B cell (primary cell): ENCODE data around the gene ANKRD10. TPM values are rescaled to one million over a fixed set of nuclear protein-coding genes. Genes with fewer than 3 reads are reported as not detected.

Experiments
- ATAC-seq: fragments of 200-7000 bp; cut with Tn5 transposase; one replicate; pipeline ENCODE4 v1.10.0; 2021; ENCODE audit warnings: low read depth, mild to moderate bottlenecking, moderate number of reproducible peaks, moderate library complexity
- CTCF ChIA-PET: fragments of 350-600 bp; sonication (Branson Sonifier 250); formaldehyde crosslinking; loops from one replicate; lab custom pipeline; 2021; ENCODE audit warnings: antibody characterized with exemption, inconsistent platforms; lab: Charles Lee
- POLR2A ChIA-PET: fragments of 350-600 bp; sonication (Branson Sonifier 250); formaldehyde crosslinking; loops from one replicate; lab custom pipeline; 2021; ENCODE audit warnings: antibody characterized with exemption; lab: Charles Lee
- DNase-seq: peaks from one replicate; pipeline ENCODE4 v3.0.0; 2013
- H2AFZ ChIP-seq: 2 replicates; pipeline ENCODE4 v1.6.1; 2012; ENCODE audit warnings: mild to moderate bottlenecking, low read depth, low read length; ENCODE audit not compliant: insufficient read depth, poor library complexity, severe bottlenecking
- H3K27ac ChIP-seq, 2 donors: 1 replicate in 1 of 2; 2 replicates in 1 of 2; pipeline ENCODE4 v1.5.1; 2012 to 2013; ENCODE audit warnings: low read length in 2 of 2, mild to moderate bottlenecking in 2 of 2, moderate library complexity in 1 of 2
- H3K27me3 ChIP-seq, 4 experiments: fragments of 200-600 bp in 1 of 4; sonication (generic) in 1 of 4; replicated peaks in 1 of 4; 1 replicate in 2 of 4; 2 replicates in 2 of 4; pipeline versions ENCODE4 v1.6.1 to v1.7.0; 2013 to 2016; ENCODE audit warnings: low read length in 3 of 4, mild to moderate bottlenecking in 2 of 4, mixed read lengths in 1 of 4, moderate library complexity in 1 of 4; ENCODE audit not compliant: insufficient read depth in 4 of 4, control insufficient read depth in 3 of 4; ENCODE audit errors: control extremely low read depth in 1 of 4
- H3K36me3 ChIP-seq, 2 experiments: replicated peaks in 1 of 2; 1 replicate in 1 of 2; 2 replicates in 1 of 2; pipeline versions ENCODE4 v1.6.1 to v1.7.1; 2013; ENCODE audit warnings: low read length in 1 of 2; ENCODE audit not compliant: insufficient read depth in 2 of 2, control insufficient read depth in 1 of 2; ENCODE audit errors: control extremely low read depth in 1 of 2, extremely low read depth in 1 of 2
- H3K4me1 ChIP-seq, 2 donors: fragments of 200-600 bp in 1 of 2; sonication (generic) in 1 of 2; 1 replicate in 1 of 2; 2 replicates in 1 of 2; pipeline versions ENCODE4 v1.5.1 to v1.6.1; 2013 to 2017; ENCODE audit warnings: low read length in 2 of 2; ENCODE audit not compliant: control insufficient read depth in 2 of 2, insufficient read depth in 2 of 2
- H3K4me2 ChIP-seq: replicated peaks from 2 replicates; pipeline ENCODE3; 2012; ENCODE audit warnings: mild to moderate bottlenecking, low read depth, low read length; ENCODE audit not compliant: poor library complexity, severe bottlenecking
- H3K4me3 ChIP-seq, 5 experiments: fragments of 200-600 bp in 1 of 5; sonication (generic) in 1 of 5; 1 replicate in 3 of 5; 2 replicates in 2 of 5; pipeline versions ENCODE4 v1.5.1 to v1.7.0; 2011 to 2016; ENCODE audit warnings: low read length in 4 of 5, mild to moderate bottlenecking in 4 of 5, low read depth in 2 of 5, control low read depth in 1 of 5, moderate library complexity in 1 of 5; ENCODE audit not compliant: insufficient read depth in 1 of 5; ENCODE audit errors: control extremely low read depth in 1 of 5, extremely low read depth in 1 of 5
- H3K79me2 ChIP-seq: fragments of 200-600 bp; sonication (generic); one replicate; pipeline ENCODE4 v1.6.0; 2016; ENCODE audit warnings: low read length; ENCODE audit not compliant: control insufficient read depth, insufficient read depth
- H3K9ac ChIP-seq: fragments of 200-600 bp; sonication (generic); 2 replicates; pipeline ENCODE4 v1.6.1; 2017; ENCODE audit warnings: mild to moderate bottlenecking, low read length, moderate library complexity
- H3K9me3 ChIP-seq, 3 donors: one replicate each; pipeline versions ENCODE4 v1.6.1 to v1.7.1; 2013; ENCODE audit warnings: low read length in 2 of 3; ENCODE audit not compliant: control insufficient read depth in 2 of 3, insufficient read depth in 1 of 3; ENCODE audit errors: control extremely low read depth in 1 of 3
- H4K20me1 ChIP-seq: 2 replicates; pipeline ENCODE4 v1.6.0; 2012; ENCODE audit warnings: mild to moderate bottlenecking, low read length; ENCODE audit not compliant: insufficient read depth, control insufficient read depth, poor library complexity, severe bottlenecking
- H3K27ac Mint-ChIP-seq: one replicate; pipeline ENCODE4 v1.8.0; 2021; ENCODE audit warnings: mixed read lengths
- H3K27me3 Mint-ChIP-seq: one replicate; pipeline ENCODE4 v1.8.0; 2021; ENCODE audit warnings: mixed read lengths
- H3K4me1 Mint-ChIP-seq: one replicate; pipeline ENCODE4 v1.8.0; 2021; ENCODE audit warnings: mixed read lengths
- H3K4me3 Mint-ChIP-seq: one replicate; pipeline ENCODE4 v1.8.0; 2021; ENCODE audit warnings: mixed read lengths
- H3K9me3 Mint-ChIP-seq: one replicate; pipeline ENCODE4 v1.8.0; 2022; ENCODE audit warnings: mixed read lengths; ENCODE audit not compliant: insufficient read depth
- EZH2 ChIP-seq: IDR thresholded peaks from 2 replicates; pipeline ENCODE4 v1.6.1; 2012; ENCODE audit warnings: borderline replicate concordance, low read depth, mild to moderate bottlenecking, moderate library complexity, low read length; ENCODE audit not compliant: insufficient read depth, poor library complexity, severe bottlenecking
- WGBS: methylation state at CpG from one replicate; pipeline ENCODE4 v1.1.5; 2013; ENCODE audit warnings: missing lambda C conversion rate; ENCODE audit not compliant: insufficient coverage; 5-methylcytosine and 5-hydroxymethylcytosine counted together
- intact Hi-C: fragments of 100-400 bp; cut with micrococcal nuclease; formaldehyde crosslinking; loops from one replicate; pipeline ENCODE4 v1.10.0; 2022
- polyA plus RNA-seq: library from polyadenylated mRNA; depleted of rRNA; stranded (reverse); fragments of >200 nt; gene quantifications from 2 replicates; pipeline ENCODE4 v1.2.3, GENCODE V29; 2012
- total RNA-seq, 2 donors: library from RNA; stranded (reverse); fragments of 120-200 nt in 1 of 2; gene quantifications; 1 replicate in 1 of 2; 2 replicates in 1 of 2; pipeline versions ENCODE4 v1.2.3 to v1.2.4, GENCODE V29; 2013 to 2022
- TF ChIP-seq, protein P1 (sequence below): fragments of 200-600 bp; IDR thresholded peaks from one replicate; pipeline ENCODE4 v1.8.0; 2022; ENCODE audit warnings: antibody characterized with exemption, mild to moderate bottlenecking

ANKRD10 gene
- total and polyA plus RNA-seq, 2 donors (not counting 1 experiment from before 2014, with no cell fraction given), result 142 to 256 TPM

DNA sequence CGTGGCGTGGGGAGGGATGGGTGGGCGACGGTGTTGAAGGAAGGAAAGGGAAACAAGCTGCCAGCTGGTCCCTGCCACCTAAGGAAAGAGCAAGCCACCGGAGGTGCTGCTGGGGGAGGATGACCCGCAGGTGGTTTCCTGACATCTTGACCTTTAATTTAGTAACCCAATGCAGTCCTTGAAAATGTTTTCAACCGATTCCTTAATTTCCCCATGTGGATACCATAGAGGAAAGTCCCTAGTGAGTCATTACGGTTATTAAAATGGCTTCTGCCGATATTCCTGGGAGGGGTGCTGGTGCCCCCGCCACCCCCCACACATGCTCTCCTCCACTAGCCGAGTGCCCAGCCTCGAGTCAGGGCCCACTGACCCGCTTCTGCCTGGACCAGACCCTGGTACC lies 6.3 kb upstream of the ANKRD10 start:
- no peak overlapping the region for H3K27ac ChIP-seq

DNA sequence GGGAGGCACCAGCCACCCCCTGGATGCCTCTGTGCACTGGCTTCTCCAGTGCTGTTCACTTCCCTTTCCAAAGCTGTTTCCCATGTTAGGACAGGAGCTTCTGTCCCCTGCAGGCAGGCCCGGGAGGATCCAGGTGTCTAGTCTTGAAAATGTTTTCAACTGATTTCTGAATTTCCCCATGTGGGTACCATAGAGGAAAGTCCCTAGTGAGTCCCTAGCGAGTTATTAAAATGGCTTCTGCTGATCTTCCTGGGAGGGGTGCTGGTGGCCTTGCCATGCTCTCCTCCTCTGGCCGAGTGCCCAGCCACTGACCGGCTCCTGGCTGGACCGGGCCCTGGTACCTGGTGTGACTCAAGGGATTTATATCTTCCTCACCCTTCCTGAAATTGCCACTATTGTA lies 5.2 kb upstream of the ANKRD10 start:
- peaks cover 19 to 20% of the 10 kb centered on the region in 2 donors for H3K4me1 ChIP-seq
- intact Hi-C loops, result no loop called here
- WGBS, result 71% methylated on average over 1 of the region's 5 CpGs
- H3K27ac Mint-ChIP-seq, result peak overlapping the region; percentile 46
- ATAC-seq, result no peak
- CTCF ChIA-PET, result no interaction called here
- no peak overlapping the region for H3K4me3 ChIP-seq
- no peak overlapping the region for H3K9ac ChIP-seq
- TF ChIP-seq, protein P1, sequence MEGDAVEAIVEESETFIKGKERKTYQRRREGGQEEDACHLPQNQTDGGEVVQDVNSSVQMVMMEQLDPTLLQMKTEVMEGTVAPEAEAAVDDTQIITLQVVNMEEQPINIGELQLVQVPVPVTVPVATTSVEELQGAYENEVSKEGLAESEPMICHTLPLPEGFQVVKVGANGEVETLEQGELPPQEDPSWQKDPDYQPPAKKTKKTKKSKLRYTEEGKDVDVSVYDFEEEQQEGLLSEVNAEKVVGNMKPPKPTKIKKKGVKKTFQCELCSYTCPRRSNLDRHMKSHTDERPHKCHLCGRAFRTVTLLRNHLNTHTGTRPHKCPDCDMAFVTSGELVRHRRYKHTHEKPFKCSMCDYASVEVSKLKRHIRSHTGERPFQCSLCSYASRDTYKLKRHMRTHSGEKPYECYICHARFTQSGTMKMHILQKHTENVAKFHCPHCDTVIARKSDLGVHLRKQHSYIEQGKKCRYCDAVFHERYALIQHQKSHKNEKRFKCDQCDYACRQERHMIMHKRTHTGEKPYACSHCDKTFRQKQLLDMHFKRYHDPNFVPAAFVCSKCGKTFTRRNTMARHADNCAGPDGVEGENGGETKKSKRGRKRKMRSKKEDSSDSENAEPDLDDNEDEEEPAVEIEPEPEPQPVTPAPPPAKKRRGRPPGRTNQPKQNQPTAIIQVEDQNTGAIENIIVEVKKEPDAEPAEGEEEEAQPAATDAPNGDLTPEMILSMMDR, result no peak
- TF ChIP-seq EZH2, result no peak
- H3K4me1 Mint-ChIP-seq, result peaks cover 28% of the 10 kb centered on the region
- H3K9me3 Mint-ChIP-seq, result no peaks in the 10 kb centered on the region
- H3K79me2 ChIP-seq, result no peaks in the 10 kb centered on the region
- peaks cover 0 to 8% (median 0%) of the 10 kb centered on the region in 4 experiments for H3K27me3 ChIP-seq
- peak overlapping the region; percentile 24 for H3K4me2 ChIP-seq
- peak overlapping the region; percentile 44 for H2AFZ ChIP-seq
- H3K36me3 ChIP-seq, result no peaks in the 10 kb centered on the region
- no peaks in the 10 kb centered on the region for H3K9me3 ChIP-seq
- peak; percentile 54 for DNase-seq
- POLR2A ChIA-PET, result no interaction called here
- peak overlapping the region; percentile 40 for H3K4me3 Mint-ChIP-seq
- H3K27ac ChIP-seq, result no peak overlapping the region
- H3K27me3 Mint-ChIP-seq, result peaks cover 28% of the 10 kb centered on the region
- H4K20me1 ChIP-seq, result no peaks in the 10 kb centered on the region

More for the DNA sequence above, 6.3 kb upstream of the ANKRD10 start:
- no peaks in the 10 kb centered on the region for H4K20me1 ChIP-seq
- Mint-ChIP-seq H3K27ac (peak overlapping the region; percentile 61), H3K4me3 (peak overlapping the region; percentile 15), H3K9me3 (no peaks in the 10 kb centered on the region), H3K4me1 (peaks cover 26% of the 10 kb centered on the region), H3K27me3 (peaks cover 29% of the 10 kb centered on the region)
- TF ChIP-seq, protein P1, result no peak
- TF ChIP-seq EZH2, result no peak
- H3K9ac ChIP-seq, result no peak overlapping the region
- H3K27me3 ChIP-seq, result peaks cover 0 to 12% (median 2%) of the 10 kb centered on the region in 4 experiments
- ChIA-PET POLR2A (no interaction called here), CTCF (interaction anchor here (0.8 kb wide), 1 partner anchor 208 kb away, joined by 3 read pairs; no protein-coding TSS in a partner anchor)
- ATAC-seq, result no peak
- no peak overlapping the region for H3K4me2 ChIP-seq
- H3K4me3 ChIP-seq, result no peak overlapping the region
- no peak overlapping the region for H2AFZ ChIP-seq
- intact Hi-C loops, result no loop called here
- H3K79me2 ChIP-seq, result no peaks in the 10 kb centered on the region
- H3K9me3 ChIP-seq, result no peaks in the 10 kb centered on the region
- no peaks in the 10 kb centered on the region for H3K36me3 ChIP-seq
- no peak for DNase-seq
- 40% methylated on average over 13 of the region's 13 CpGs for WGBS
- H3K4me1 ChIP-seq, result peaks cover 16 to 19% of the 10 kb centered on the region in 2 donors
